Neural crest cell (in vitro differentiated cells): ENCODE results near the gene SCMH1. TPM values are rescaled to one million over a fixed set of nuclear protein-coding genes. Genes with fewer than 3 reads are reported as not detected.

Source experiments
- DNase-seq: peaks from one replicate; pipeline ENCODE4 v3.0.0; 2021; ENCODE audit warnings: low read depth, mixed read lengths, low spot score
- H3K27ac Mint-ChIP-seq: one replicate; pipeline ENCODE4 v1.8.0; 2021; ENCODE audit warnings: mild to moderate bottlenecking, mixed read lengths; ENCODE audit not compliant: unreplicated experiment
- H3K27me3 Mint-ChIP-seq: 2 replicates; pipeline ENCODE4 v1.8.0; 2021; ENCODE audit warnings: low read depth, mild to moderate bottlenecking, mixed read lengths
- H3K36me3 Mint-ChIP-seq: 2 replicates; pipeline ENCODE4 v1.8.0; 2021; ENCODE audit warnings: low read depth, mild to moderate bottlenecking, mixed read lengths
- H3K4me1 Mint-ChIP-seq: 2 replicates; pipeline ENCODE4 v1.8.0; 2021; ENCODE audit warnings: mixed read lengths
- H3K4me3 Mint-ChIP-seq: one replicate; pipeline ENCODE4 v1.8.0; 2021; ENCODE audit warnings: mild to moderate bottlenecking, mixed read lengths
- H3K9me3 Mint-ChIP-seq: 2 replicates; pipeline ENCODE4 v1.8.0; 2021; ENCODE audit warnings: mixed read lengths
- total RNA-seq: library from RNA; stranded (reverse); gene quantifications from 2 replicates; pipeline ENCODE4 v1.2.1, GENCODE V29; 2021
- TF ChIP-seq, protein P1 (sequence below): fragments of 200-600 bp; sonication (generic); conservative IDR thresholded peaks from 2 replicates; pipeline ENCODE4 v1.5.0; 2021; ENCODE audit warnings: antibody characterized with exemption, mild to moderate bottlenecking

SCMH1 gene
- total RNA-seq, 1 donor from 2014 or later: 50.6 TPM

DNA sequence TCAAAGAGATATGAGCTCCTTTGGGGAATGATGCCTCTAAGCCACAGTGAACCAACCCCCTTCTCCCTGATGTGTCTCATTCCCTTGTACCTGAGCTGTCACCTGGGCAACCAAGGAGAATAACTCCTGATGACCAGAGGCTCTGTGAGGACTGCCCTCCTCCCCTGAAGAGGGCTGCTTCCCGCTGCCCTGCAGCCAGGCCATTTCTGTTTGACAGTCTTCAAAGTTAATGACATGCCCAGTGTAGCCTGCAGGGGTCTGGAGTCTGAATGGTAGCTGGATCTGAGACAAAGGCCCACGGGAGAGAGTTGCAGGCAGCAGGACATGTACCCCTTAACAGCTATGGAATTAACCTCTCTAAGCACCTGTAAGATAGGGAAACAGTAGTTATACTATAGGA, 217.2 kb downstream of the SCMH1 start:
- H3K4me1 Mint-ChIP-seq: peaks cover 32% of the 10 kb centered on the region
- peaks cover 19% of the 10 kb centered on the region for H3K36me3 Mint-ChIP-seq
- TF ChIP-seq, protein P1, sequence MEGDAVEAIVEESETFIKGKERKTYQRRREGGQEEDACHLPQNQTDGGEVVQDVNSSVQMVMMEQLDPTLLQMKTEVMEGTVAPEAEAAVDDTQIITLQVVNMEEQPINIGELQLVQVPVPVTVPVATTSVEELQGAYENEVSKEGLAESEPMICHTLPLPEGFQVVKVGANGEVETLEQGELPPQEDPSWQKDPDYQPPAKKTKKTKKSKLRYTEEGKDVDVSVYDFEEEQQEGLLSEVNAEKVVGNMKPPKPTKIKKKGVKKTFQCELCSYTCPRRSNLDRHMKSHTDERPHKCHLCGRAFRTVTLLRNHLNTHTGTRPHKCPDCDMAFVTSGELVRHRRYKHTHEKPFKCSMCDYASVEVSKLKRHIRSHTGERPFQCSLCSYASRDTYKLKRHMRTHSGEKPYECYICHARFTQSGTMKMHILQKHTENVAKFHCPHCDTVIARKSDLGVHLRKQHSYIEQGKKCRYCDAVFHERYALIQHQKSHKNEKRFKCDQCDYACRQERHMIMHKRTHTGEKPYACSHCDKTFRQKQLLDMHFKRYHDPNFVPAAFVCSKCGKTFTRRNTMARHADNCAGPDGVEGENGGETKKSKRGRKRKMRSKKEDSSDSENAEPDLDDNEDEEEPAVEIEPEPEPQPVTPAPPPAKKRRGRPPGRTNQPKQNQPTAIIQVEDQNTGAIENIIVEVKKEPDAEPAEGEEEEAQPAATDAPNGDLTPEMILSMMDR: no peak
- H3K4me3 Mint-ChIP-seq: peak overlapping the region; percentile 73
- H3K9me3 Mint-ChIP-seq: no peaks in the 10 kb centered on the region
- DNase-seq: peak; percentile 26
- H3K27me3 Mint-ChIP-seq: peaks cover 21% of the 10 kb centered on the region
- peak overlapping the region; percentile 45 for H3K27ac Mint-ChIP-seq

DNA sequence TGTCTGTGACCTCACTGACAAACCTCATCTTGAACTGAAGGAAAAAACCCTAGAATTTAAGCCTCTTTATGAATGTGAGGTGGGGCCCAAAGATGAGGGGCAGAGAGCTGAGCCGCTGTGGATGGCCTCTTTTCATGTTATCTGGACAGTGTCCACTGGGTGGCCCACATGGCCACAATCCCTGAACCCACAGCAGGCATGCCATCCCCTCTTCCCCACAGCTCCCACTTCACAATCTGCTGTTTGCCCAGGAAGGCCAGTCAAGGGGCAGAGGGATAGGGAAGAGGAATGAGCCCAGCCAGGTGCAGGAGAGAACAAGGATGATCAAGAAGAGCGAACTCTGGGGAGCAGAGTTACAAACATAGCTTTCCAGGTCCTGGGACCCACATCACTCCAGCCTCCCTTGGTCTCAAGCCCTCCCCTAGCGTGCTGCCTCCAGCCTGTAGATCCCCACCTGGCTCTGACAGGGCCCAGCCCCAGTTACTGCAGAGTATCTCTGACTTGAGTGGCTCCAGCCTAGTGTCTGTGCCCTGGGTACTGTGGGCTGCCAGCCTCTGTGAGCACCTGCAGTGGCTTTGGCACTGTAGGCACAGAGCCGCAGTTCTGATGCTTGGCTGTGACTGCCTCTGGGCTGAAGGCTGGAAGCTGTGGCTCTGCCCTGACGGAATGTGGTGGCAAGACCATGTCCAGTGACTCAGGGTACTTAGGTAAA, 218.7 kb downstream of the SCMH1 start:
- Mint-ChIP-seq H3K4me3 (peak overlapping the region; percentile 68), H3K36me3 (peaks cover 22% of the 10 kb centered on the region), H3K9me3 (no peaks in the 10 kb centered on the region), H3K27me3 (peaks cover 28% of the 10 kb centered on the region), H3K27ac (no peak overlapping the region), H3K4me1 (peaks cover 38% of the 10 kb centered on the region)
- TF ChIP-seq, protein P1: peak; percentile 37
- no peak for DNase-seq

DNA sequence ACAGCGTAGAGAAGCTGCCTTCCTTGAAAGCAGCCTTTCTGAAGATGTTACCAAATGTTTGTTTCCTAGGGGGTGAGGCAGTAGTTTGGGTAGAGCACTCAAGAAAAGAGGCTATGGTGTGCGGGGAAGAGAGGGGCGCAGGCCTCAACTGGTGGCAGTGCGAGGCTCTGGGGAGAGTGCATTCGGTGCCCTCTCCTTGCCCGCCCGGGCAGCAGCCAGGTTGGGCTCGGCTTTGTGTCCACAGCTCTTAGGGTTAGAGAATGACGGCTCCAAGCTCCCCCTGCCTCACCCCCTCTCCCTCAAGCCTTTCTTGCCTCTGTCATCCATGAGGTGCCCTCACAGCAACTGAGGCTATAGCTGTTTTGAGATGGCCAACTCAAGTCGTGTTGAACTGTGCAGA, 219.7 kb downstream of the SCMH1 start:
- Mint-ChIP-seq H3K36me3 (peaks cover 15% of the 10 kb centered on the region), H3K4me3 (peak overlapping the region; percentile 71), H3K27ac (no peak overlapping the region)

DNA sequence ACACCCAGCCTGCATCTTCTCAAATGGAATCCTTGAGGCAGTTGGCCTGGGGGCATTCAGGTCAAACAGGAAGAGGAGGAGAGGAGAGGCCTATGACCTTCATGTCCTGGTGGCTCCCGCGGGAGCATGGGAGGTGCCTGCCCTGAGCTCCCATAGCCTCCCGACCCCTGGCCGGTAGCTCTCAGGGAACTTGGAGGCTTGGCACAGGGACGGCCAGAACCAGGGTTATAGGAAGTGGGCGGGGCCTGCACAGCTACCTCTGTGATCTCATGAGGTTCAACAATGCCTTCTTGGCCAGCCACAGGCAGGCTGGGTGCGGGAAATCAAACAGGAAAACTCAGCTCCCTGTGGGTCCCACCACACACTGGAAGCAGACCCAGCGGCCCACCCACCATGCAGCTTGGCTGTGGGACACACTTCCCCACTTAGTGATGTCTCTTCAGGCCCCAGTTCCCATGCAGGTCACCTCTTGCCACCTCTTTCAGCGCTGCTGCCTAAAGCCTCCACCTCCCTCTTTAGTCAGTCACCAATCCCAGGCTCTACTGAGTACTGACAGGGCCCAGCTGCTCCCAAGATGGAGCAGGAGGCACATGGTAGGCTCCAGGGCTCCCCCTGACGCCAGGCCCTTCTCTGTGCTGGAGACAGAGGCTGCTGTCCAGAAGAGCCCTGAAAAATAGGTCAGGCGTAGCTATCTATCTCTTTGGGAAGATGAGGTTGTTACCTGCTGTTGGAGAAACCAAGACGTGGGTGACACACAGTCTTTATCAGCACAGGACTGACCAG, 220.4 kb downstream of the SCMH1 start, which contains the start of gene SLFNL1:
Gene SLFNL1 (minus strand): TSS at position 200 of the 783 bp plus-strand sequence. CDS start 1,065 bp downstream, outside the sequence.
- Mint-ChIP-seq H3K27ac (no peak within 1 kb of the TSS), H3K9me3 (no peaks in the 10 kb centered on the region), H3K27me3 (peaks cover 28% of the 10 kb centered on the region), H3K4me3 (peak within 1 kb of the TSS; percentile 71), H3K36me3 (peaks cover 15% of the 10 kb centered on the region), H3K4me1 (peaks cover 38% of the 10 kb centered on the region)
- TF ChIP-seq, protein P1: no peak
- no peak for DNase-seq

More for the DNA sequence above, 219.7 kb downstream of the SCMH1 start:
- DNase-seq: no peak
- Mint-ChIP-seq H3K9me3 (no peaks in the 10 kb centered on the region), H3K27me3 (peaks cover 28% of the 10 kb centered on the region), H3K4me1 (peaks cover 38% of the 10 kb centered on the region)
- TF ChIP-seq, protein P1: no peak

DNA sequence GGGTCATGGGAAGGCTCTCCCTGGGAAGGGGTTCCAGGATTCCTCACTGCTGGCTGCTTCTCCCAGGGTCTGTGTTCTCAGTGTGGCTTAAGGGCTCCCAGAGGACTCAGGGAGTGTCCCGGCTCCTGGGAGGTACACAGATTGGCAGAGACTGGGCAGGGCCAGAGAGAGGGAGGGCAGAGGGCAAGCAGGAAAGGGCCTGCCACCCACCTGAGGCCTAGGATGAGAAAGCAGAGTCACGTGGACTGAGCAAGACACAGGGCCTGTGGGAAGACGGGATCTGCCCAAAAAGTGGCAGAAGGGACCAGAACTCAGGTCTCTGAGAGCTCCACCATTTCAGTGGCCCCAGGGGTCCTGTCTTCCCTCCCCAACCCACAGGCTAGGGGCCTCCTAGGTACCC, 221.5 kb downstream of the SCMH1 start:
- DNase-seq: no peak
- Mint-ChIP-seq H3K27me3 (peaks cover 25% of the 10 kb centered on the region), H3K27ac (no peak overlapping the region), H3K4me3 (no peak overlapping the region), H3K4me1 (peaks cover 38% of the 10 kb centered on the region), H3K36me3 (peaks cover 14% of the 10 kb centered on the region), H3K9me3 (no peaks in the 10 kb centered on the region)
- TF ChIP-seq, protein P1: no peak
